Ovary (tissue), 9 donors: Measurements from ENCODE around the gene AFAP1. TPM values are rescaled to one million over a fixed set of nuclear protein-coding genes. Genes with fewer than 3 reads are reported as not detected.

Source experiments
- DNase-seq, 5 donors: peaks; one replicate each; pipeline ENCODE4 v3.0.0-alpha.2; 2019 to 2020
- H3K27ac ChIP-seq, 2 donors: fragments of 200-600 bp; one replicate each; pipeline versions ENCODE4 v1.5.1 to v1.8.0; 2019 to 2022
- H3K27me3 ChIP-seq: fragments of 200-600 bp; one replicate; pipeline ENCODE4 v1.8.0; 2022
- H3K36me3 ChIP-seq: fragments of 200-600 bp; sonication (generic); one replicate; pipeline ENCODE4 v1.5.1; 2019
- H3K4me1 ChIP-seq: one replicate; pipeline ENCODE4 v1.8.1; 2013; ENCODE audit warnings: mild to moderate bottlenecking, moderate library complexity; ENCODE audit not compliant: insufficient read depth
- H3K4me3 ChIP-seq: fragments of 200-600 bp; sonication (generic); one replicate; pipeline ENCODE4 v1.5.1; 2017
- H3K9me3 ChIP-seq, 2 donors: fragments of 200-600 bp in 1 of 2; sonication (generic) in 1 of 2; one replicate each; pipeline versions ENCODE4 v1.5.1 to v1.8.1; 2013 to 2019; ENCODE audit warnings: mild to moderate bottlenecking in 1 of 2, moderate library complexity in 1 of 2
- CTCF ChIP-seq, 3 donors: fragments of 450-650 bp in 2 of 3; fragments of 200-600 bp in 1 of 3; IDR thresholded peaks; one replicate each; pipeline versions ENCODE4 v1.5.1 to v1.8.0; 2016 to 2022; ENCODE audit warnings: antibody characterized with exemption in 3 of 3, mild to moderate bottlenecking in 1 of 3
- EP300 ChIP-seq: sonication (generic); formaldehyde crosslinking; IDR thresholded peaks from one replicate; pipeline ENCODE4 v1.6.1; 2017; ENCODE audit warnings: antibody characterized with exemption
- POLR2A ChIP-seq: fragments of 450-650 bp; IDR thresholded peaks from one replicate; pipeline ENCODE4 v1.6.1; 2017; ENCODE audit warnings: antibody characterized with exemption, mild to moderate bottlenecking, moderate library complexity
- WGBS, 3 donors: extraction: QIAGEN DNeasy Blood & Tissue Kit in 1 of 3; methylation state at CpG; one replicate each; pipeline versions ENCODE4 v1.1.5 to v1.1.7; 2013 to 2017; 5-methylcytosine and 5-hydroxymethylcytosine counted together
- intact Hi-C, 4 donors: fragments of 100-400 bp; cut with DNase I; formaldehyde crosslinking; loops; one replicate each; pipeline versions ENCODE4 v1.11.0 to v1.15.1; 2022 to 2023
- polyA plus RNA-seq, 2 donors: library from polyadenylated mRNA; stranded (reverse); fragments of 200-250 nt in 1 of 2; fragments of 350-450 nt in 1 of 2; fragmentation: Illumina TruSeq in 1 of 2; extraction: RNeasy Lipid Tissue Mini Kit (QIAGEN cat#74804) in 1 of 2; gene quantifications; one replicate each; pipeline ENCODE4 v1.2.3, GENCODE V29; 2013 to 2014
- total RNA-seq, 7 donors: library from RNA; depleted of rRNA in 2 of 7; stranded (reverse); fragments of >200 nt in 2 of 7; fragmentation: NEBNext Ultra II Directional in 3 of 7; extraction: Animal tissue kit (Norgen Biotek cat#: 25700) in 3 of 7; gene quantifications; one replicate each; pipeline versions ENCODE4 v1.1.0 to v1.2.4, GENCODE V29; 2016 to 2023
- donor health status: DM: no; HTN: no; CAD: no; lungs with moderate emphysema.
- donor health status: DM: no; HTN: no; CAD: no.
- donor health status: Bipolar disorder and iron deficiency.
- donor health status: DM: yes; HTN: yes; CAD: no.
- donor health status: DM: no; HTN: no; CAD: no.
- donor health status: DM: yes; HTN: yes; CAD: no.

Gene AFAP1
- total and polyA plus RNA-seq, 9 donors, result 8.6 to 42.3 (median 23.0) TPM

- intact Hi-C loops, result no loop called here
- Histone ChIP-seq H3K9me3 (no peaks in the 10 kb centered on the region), H3K4me1 (peaks cover 10% of the 10 kb centered on the region), H3K27me3 (no peaks in the 10 kb centered on the region), H3K36me3 (no peaks in the 10 kb centered on the region), H3K27ac (no peak overlapping the region), H3K4me3 (no peak overlapping the region)
- WGBS, 3 donors, result 91 to 94% (median 93%) methylated on average over 13 of the region's 13 CpGs
- DNase-seq, result no peak
- TF ChIP-seq CTCF (IDR thresholded peaks at IDR 0.05) (no peak), EP300 (no peak)
Measured at GRCh38 chr4:7838136-7838782, 101.4 kb downstream of the AFAP1 start.

GRCh38 chr4:7837597-7838135, 102.0 kb downstream of the AFAP1 start:
- Histone ChIP-seq H3K27me3 (no peaks in the 10 kb centered on the region), H3K4me1 (peaks cover 4% of the 10 kb centered on the region), H3K9me3 (no peaks in the 10 kb centered on the region), H3K27ac (no peak overlapping the region), H3K4me3 (no peak overlapping the region), H3K36me3 (no peaks in the 10 kb centered on the region)
- DNase-seq, result no peak
- no peak for TF ChIP-seq CTCF (IDR thresholded peaks at IDR 0.05)
- no peak for TF ChIP-seq POLR2A
- no peak for TF ChIP-seq EP300
- WGBS, 3 donors, result 88 to 90% (median 89%) methylated on average over 6 of the region's 6 CpGs
- intact Hi-C loops, result no loop called here

- no peaks in the 10 kb centered on the region for H3K27me3 ChIP-seq
- H3K36me3 ChIP-seq, result no peaks in the 10 kb centered on the region
- intact Hi-C loops, result no loop called here
- H3K9me3 ChIP-seq, result no peaks in the 10 kb centered on the region
- TF ChIP-seq EP300 (no peak), POLR2A (no peak), CTCF (IDR thresholded peaks at IDR 0.05) (no peak)
- 84 to 89% (median 89%) methylated on average over 14 of the region's 14 CpGs for WGBS, 3 donors
- no peak overlapping the region for H3K4me3 ChIP-seq
- no peak overlapping the region for H3K27ac ChIP-seq
- peaks cover 11% of the 10 kb centered on the region for H3K4me1 ChIP-seq
- DNase-seq, result no peak
Measured at GRCh38 chr4:7831858-7832730, 107.6 kb downstream of the AFAP1 start.

- H3K27ac ChIP-seq, result no peak overlapping the region
- TF ChIP-seq EP300, result no peak
- TF ChIP-seq POLR2A, result no peak
- TF ChIP-seq CTCF (IDR thresholded peaks at IDR 0.05), result no peak
- 71 to 73% (median 72%) methylated on average over 7 of the region's 7 CpGs for WGBS, 3 donors
- DNase-seq, result no peak
- H3K4me1 ChIP-seq, result peaks cover 11% of the 10 kb centered on the region
- H3K36me3 ChIP-seq, result no peaks in the 10 kb centered on the region
- H3K27me3 ChIP-seq, result no peaks in the 10 kb centered on the region
- H3K4me3 ChIP-seq, result no peak overlapping the region
- intact Hi-C loops, result no loop called here
- H3K9me3 ChIP-seq, result no peaks in the 10 kb centered on the region
Measured at GRCh38 chr4:7831330-7831729, 108.3 kb downstream of the AFAP1 start.
